Stimulated activated CD8-positive, alpha-beta memory T cell treated with anti-CD3 and anti-CD28 coated beads, Interleukin-15, amount 100 ng/mL, for 24 hours (primary cell): ENCODE results near the gene INF2.
"Not testable (repeated sequence)": the region's sequence is repeated elsewhere in the genome, so short reads cannot be mapped to it uniquely, and the experiment has no call there.

ENCODE experiments used
- DNase-seq: peaks from one replicate; pipeline ENCODE4 v3.0.0-alpha.2; 2020; ENCODE audit warnings: low read depth

The INF2 gene

GRCh38 chr14:104657101-104657524 lies 32.3 kb upstream of the INF2 start:
- no peak for DNase-seq

- DNase-seq = no peak
Observed at GRCh38 chr14:104657563-104658324, 31.7 kb upstream of the INF2 start.

- no peak for DNase-seq
Observed at GRCh38 chr14:104658325-104658712, 31.1 kb upstream of the INF2 start.

- DNase-seq = no peak
Observed at GRCh38 chr14:104659146-104659545, 30.3 kb upstream of the INF2 start.

- no peak for DNase-seq
Observed at GRCh38 chr14:104659764-104660523, 29.5 kb upstream of the INF2 start.

- DNase-seq = no peak
Observed at GRCh38 chr14:104660597-104660996, 28.8 kb upstream of the INF2 start.

GRCh38 chr14:104661086-104661485 lies 28.3 kb upstream of the INF2 start:
- DNase-seq = no peak

- not testable (repeated sequence) for DNase-seq
Observed at GRCh38 chr14:104661528-104662157, 27.8 kb upstream of the INF2 start.

- not testable (repeated sequence) for DNase-seq
Observed at GRCh38 chr14:104662472-104662871, 26.9 kb upstream of the INF2 start.

- no peak for DNase-seq
Observed at GRCh38 chr14:104664107-104664506, 25.3 kb upstream of the INF2 start.

GRCh38 chr14:104664588-104664987 lies 24.8 kb upstream of the INF2 start:
- DNase-seq = no peak

- no peak for DNase-seq
Observed at GRCh38 chr14:104665114-104665656, 24.2 kb upstream of the INF2 start.

GRCh38 chr14:104665657-104666522 lies 23.5 kb upstream of the INF2 start:
- DNase-seq = no peak

GRCh38 chr14:104666523-104666895 lies 22.9 kb upstream of the INF2 start:
- DNase-seq = not testable (repeated sequence)

- DNase-seq = no peak
Observed at GRCh38 chr14:104666981-104667380, 22.4 kb upstream of the INF2 start.

- DNase-seq = no peak
Observed at GRCh38 chr14:104669697-104670096, 19.7 kb upstream of the INF2 start.

- not testable (repeated sequence) for DNase-seq
Observed at GRCh38 chr14:104671330-104671977, 18.0 kb upstream of the INF2 start.

GRCh38 chr14:104672119-104672518 lies 17.3 kb upstream of the INF2 start:
- DNase-seq = not testable (repeated sequence)

- no peak for DNase-seq
Observed at GRCh38 chr14:104673481-104673880, 15.9 kb upstream of the INF2 start.

- no peak for DNase-seq
Observed at GRCh38 chr14:104675447-104675846, 14.0 kb upstream of the INF2 start.

- no peak for DNase-seq
Observed at GRCh38 chr14:104676130-104676693, 13.2 kb upstream of the INF2 start.
